KMS-11 (cell line): ENCODE data around the gene FTCDNL1.

Experiments
- H2AFZ ChIP-seq: fragments of 200-600 bp; sonication (generic); 2 replicates; pipeline ENCODE4 v1.6.1; 2016; ENCODE audit warnings: antibody characterized with exemption, mixed run types, low read depth
- H3K27ac ChIP-seq: fragments of 200-600 bp; sonication (generic); 2 replicates; pipeline ENCODE4 v1.6.1; 2016; ENCODE audit warnings: mild to moderate bottlenecking, mixed run types
- H3K27me3 ChIP-seq: fragments of 200-600 bp; sonication (generic); 2 replicates; pipeline ENCODE4 v1.6.1; 2017; ENCODE audit warnings: mild to moderate bottlenecking, low read depth, mixed run types, moderate library complexity; ENCODE audit not compliant: insufficient read depth
- H3K36me3 ChIP-seq: fragments of 200-600 bp; sonication (generic); 2 replicates; pipeline ENCODE4 v1.6.1; 2017; ENCODE audit warnings: mild to moderate bottlenecking, mixed run types; ENCODE audit not compliant: insufficient read depth
- H3K4me1 ChIP-seq: fragments of 200-600 bp; sonication (generic); 2 replicates; pipeline ENCODE4 v1.6.1; 2016; ENCODE audit warnings: mild to moderate bottlenecking, low read depth, mixed run types; ENCODE audit not compliant: poor library complexity, severe bottlenecking
- H3K4me2 ChIP-seq: fragments of 200-600 bp; sonication (generic); 2 replicates; pipeline ENCODE4 v1.7.0; 2016; ENCODE audit warnings: mild to moderate bottlenecking, mixed run types
- H3K4me3 ChIP-seq: fragments of 200-600 bp; sonication (generic); IDR thresholded peaks from 2 replicates; pipeline ENCODE4 v1.6.1; 2017; ENCODE audit warnings: low read depth, low read length, mixed read lengths; ENCODE audit not compliant: insufficient read depth
- H3K79me2 ChIP-seq: fragments of 200-600 bp; sonication (generic); 2 replicates; pipeline ENCODE4 v1.6.1; 2016; ENCODE audit warnings: low read depth, mixed run types; ENCODE audit not compliant: insufficient read depth
- H3K9ac ChIP-seq: fragments of 200-600 bp; sonication (generic); 2 replicates; pipeline ENCODE4 v1.6.1; 2016; ENCODE audit warnings: mild to moderate bottlenecking, mixed run types
- H4K20me1 ChIP-seq: fragments of 200-600 bp; sonication (generic); 2 replicates; pipeline ENCODE4 v1.6.1; 2016; ENCODE audit warnings: mild to moderate bottlenecking, mixed run types; ENCODE audit not compliant: insufficient read depth
- CTCF ChIP-seq: fragments of 200-600 bp; sonication (generic); conservative IDR thresholded peaks from 2 replicates; pipeline ENCODE4 v1.6.1; 2017; ENCODE audit warnings: low read depth, mild to moderate bottlenecking, antibody characterized with exemption, low read length, moderate library complexity, mixed read lengths

The FTCDNL1 gene

GRCh38 chr2:199713746-199714145 lies 137.2 kb downstream of the FTCDNL1 start:
- Histone ChIP-seq H3K4me3 (no peak overlapping the region), H3K79me2 (no peaks in the 10 kb centered on the region), H3K27me3 (no peaks in the 10 kb centered on the region), H3K27ac (peak overlapping the region; percentile 14; the same call in 1 of the 2 replicates), H4K20me1 (no peaks in the 10 kb centered on the region), H2AFZ (no peak overlapping the region), H3K4me1 (peaks cover 45% of the 10 kb centered on the region), H3K4me2 (peak overlapping the region; percentile 72), H3K9ac (no peak overlapping the region), H3K36me3 (no peaks in the 10 kb centered on the region)
- TF ChIP-seq CTCF: no peak

- Histone ChIP-seq H3K4me3 (no peak overlapping the region), H2AFZ (no peak overlapping the region), H3K4me2 (no peak overlapping the region), H3K27me3 (no peaks in the 10 kb centered on the region), H3K36me3 (no peaks in the 10 kb centered on the region), H4K20me1 (no peaks in the 10 kb centered on the region), H3K27ac (no peak overlapping the region), H3K9ac (no peak overlapping the region), H3K4me1 (peaks cover 33% of the 10 kb centered on the region), H3K79me2 (no peaks in the 10 kb centered on the region)
- TF ChIP-seq CTCF: no peak
Measured at GRCh38 chr2:199710551-199710950, 140.4 kb downstream of the FTCDNL1 start.
